CD4-positive, alpha-beta T cell treated with Interleukin-15 for 1 hour (primary cell): ENCODE results near the gene PODXL2.
"Not testable (repeated sequence)": the region's sequence is repeated elsewhere in the genome, so short reads cannot be mapped to it uniquely, and the experiment has no call there.

Experiments
- DNase-seq: peaks from one replicate; pipeline ENCODE4 v3.0.0-alpha.2; 2020

Gene PODXL2

DNA sequence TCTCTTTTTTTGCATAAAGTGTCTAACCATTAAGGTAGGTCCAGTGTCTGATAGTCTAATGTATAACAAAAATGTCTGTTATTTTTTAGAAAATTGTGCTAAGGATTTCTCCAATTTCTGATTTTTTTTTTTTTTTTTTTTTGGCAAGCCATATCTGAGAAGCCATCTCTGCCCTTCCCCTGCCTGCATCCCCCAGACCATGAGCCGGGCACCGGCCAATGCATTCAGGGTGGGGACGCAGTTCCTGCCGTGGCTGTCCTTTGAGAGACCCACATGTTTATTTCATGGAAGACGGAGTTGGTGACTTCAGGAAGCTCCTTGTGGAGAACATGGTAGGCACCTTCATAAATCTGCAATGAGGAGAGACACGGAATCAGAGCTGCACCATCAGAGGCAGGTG, 63.0 kb downstream of the PODXL2 start:
- no peak for DNase-seq

DNA sequence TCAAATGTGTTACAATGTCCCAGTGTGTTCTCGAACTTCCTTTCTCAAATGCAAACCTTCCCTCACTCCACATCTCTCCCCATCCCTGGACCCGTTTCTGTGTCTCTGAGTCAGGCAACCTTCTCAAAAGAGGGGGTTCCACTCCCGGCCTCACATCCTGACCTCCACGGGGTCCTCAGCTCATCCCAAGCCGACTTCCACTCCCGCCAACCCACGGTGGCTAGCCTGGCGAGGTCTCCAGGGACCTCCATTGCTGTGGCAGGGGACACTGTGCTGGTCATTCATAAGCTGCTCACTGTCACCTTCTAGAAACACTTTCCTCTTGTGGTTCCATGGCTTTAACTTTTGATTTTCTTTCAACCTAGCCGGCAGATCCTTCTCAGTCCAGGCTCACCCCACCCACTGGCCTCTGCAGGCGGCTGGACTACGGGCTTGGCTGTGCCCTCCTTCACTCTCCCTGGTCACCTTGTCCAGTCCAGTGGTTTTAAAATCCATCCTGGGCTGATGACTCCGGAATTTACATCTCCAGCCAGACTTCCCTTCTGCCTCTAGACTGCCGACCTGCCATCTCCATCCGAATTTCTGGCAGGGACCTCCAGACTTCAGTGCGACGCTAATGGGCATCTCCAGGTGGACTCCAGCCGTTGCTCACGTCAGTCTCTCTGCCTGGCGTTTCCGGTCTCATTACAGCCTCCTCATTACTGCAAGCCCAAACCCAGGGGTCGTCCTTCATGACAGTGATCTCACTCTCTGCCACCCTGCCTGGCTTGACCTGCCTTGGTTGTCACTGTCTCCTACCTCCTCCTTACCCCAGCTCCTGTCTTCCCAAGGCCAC, 63.7 kb downstream of the PODXL2 start:
- DNase-seq = no peak

DNA sequence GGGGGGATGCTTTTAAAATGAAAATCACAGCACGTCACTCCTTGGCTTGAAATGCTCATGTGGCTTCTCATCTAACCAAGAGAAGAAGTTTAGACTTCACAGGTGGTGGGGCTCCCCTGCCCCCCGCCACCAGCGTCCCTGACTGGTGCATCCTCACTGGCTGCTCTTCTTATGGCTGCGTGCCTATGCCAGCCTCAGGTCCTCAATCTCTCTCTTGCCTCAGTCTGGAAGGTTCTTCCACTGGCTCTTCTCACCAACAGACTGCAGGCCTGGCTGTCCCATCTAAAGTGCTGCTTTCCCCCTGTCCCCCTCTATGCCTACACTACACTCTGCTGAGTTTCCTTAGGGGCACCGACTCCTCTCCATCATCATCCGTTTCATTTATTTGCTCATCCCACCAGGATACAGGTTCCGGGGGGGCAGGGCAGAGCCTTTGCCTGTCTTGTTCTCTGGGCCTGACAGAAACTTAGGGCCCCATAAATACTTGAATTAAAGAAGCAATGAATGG, 64.4 kb downstream of the PODXL2 start:
- no peak for DNase-seq

DNA sequence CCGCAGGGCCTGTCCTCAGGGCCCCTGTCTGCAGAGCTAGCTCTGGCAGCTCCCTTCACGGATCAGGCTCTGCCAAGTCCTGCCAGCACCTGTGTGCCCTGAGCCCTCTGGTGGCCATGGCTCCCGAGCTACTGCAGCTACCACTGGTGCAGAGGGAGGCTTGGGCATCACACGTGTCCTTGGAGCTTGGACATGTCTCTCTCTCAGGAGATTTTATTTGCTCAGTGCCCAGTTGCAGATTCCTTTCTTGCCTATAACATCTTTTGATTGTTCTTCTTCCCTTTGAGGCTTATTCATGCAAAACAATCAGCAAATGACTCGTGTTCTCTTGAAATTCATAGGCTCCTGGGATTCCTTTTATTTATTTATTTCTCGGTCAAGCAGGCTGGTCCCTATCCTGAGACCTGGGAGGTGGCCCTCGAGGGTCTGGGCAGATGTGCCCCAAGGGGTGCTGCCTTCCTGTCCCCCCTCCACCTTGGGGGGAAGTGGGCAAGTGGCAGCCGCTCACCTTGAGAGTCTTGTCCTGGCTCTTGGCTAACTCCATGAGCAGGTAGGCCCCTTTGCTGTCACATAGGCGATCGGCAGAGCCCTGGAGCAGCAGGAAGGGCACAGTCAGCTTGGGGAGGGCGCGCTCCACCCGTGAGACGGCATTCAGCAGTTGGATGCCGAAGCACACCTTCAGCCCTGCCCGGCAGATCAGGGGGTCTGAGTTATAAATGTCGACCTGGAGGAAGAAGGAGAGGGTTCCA, 65.7 kb downstream of the PODXL2 start:
- DNase-seq = peak; percentile 53

DNA sequence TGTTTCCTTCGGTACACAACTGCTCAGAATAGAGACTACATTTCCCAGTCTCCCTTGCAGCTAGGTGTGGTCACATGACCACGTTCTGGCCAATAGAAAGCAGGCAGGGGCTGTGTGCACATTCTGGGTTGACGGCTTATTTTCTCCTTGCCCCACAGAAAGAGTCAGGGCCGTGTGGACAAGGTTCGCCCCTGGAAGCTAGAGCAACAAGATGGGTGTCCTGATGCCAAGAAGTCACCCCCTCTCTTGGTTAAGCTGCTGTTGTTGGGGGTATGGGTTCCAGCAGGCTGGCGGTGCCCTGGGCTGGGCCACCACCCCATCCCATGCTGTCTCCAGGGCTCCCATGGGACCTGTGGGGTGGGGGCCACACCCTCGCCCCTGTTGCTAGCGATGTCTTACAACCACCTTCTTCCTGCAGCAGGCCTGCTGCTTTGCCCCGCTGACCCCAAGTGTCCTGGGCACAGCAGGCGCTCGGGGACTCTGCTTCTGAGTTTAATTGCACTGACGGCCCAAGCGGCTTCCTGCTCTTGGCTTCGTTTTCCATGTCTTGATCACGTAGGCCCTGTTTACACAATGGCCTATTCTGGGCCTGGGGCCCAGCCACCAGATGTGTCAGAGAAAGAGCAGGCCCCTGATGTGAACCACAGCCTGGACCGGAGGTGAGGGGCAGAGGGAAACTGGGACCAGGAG, 68.7 kb downstream of the PODXL2 start:
- peak; percentile 61 for DNase-seq

DNA sequence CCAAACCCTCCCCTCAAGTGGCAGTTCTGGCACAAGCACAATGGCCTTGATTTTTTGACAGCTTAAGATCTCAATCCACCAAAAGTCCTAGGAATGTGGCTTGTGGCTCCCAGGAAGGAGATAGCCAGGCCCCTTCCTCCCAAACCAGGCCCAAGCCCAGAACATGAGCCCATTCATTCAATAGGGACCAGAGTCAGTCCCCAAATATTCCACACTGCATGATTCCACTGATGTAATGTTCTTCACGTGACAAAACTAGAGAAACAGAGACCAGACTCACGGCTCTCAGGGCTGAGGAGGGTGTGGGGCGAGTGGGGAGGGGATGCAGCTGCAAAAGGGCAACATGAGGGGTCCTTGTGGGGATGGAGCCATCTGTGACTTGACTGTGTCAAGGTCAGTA, 69.3 kb downstream of the PODXL2 start:
- DNase-seq = no peak

DNA sequence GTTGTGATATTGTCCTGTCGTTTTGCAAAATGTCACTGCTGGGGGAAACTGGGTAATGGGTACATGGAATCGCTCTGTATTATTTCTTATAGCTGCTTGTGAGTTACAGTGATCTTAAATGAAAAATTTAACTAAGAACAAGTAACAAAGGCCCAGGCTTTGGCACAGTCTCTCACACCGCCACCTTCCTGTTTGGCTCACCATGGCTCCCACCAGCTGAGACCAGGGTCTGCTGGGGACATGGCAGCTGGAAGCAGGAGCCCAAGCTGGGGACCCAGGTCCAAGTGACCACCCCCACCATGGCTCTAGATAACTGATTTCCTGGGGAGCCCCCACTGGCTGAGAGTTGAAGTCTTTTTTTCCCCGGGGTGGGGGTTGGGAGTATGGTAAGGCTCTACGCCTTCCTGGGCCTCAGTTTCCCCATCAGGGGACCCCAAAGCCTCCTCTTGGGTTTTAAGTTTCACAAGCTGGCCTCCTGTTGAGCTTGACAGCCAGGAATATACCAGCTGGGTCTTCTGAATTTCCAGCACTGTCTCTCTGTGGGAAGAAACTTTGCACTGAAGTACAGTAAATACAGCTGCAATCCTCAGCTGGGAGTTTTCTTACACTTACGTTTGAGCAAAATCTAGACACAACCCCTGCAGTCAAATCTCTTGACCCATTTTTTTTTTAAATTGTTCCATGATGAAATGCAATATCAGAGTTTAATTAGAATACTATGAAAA, 69.9 kb downstream of the PODXL2 start:
- DNase-seq = no peak

DNA sequence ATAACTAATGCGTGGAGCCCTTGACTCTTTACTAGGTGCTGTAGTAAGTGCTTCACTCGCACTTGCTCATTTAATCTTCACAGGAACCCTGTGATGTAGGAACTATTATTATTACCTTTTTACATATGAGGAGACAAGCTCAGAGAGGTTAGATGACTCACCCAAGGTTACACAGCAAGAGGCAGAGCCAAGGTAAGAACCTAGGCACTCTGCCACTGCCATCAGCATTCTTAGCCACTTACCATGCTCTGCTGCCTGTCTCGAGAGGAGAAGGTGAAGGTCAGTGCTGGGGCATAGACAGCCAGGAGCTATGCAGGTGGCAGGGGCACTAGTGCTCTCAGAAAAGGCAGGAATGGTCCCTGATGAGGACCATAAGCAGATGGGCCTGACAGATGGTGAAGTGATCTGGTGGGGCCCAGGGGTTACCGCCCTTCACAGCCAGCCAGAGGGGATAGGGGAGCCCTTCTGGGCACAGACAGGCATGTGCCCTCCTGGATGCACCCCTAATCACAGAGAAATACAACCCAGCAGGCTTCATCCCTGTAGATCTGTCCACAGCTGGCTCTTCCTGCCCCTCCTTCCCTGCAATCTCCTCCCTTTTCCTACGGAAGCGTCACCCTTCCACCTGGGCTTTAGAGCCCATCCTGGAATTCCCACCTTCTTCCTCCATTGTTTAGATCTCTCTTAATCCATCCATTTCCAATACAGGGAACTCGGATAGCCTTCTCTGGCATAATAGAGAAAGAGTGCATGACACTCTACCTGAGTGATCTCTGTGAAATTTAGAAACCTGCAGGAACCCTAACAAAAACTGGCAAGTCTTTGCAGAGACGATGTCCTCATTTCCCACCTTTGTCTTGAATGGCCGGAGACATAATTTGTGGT, 70.7 kb downstream of the PODXL2 start:
- peak; percentile 7 for DNase-seq

DNA sequence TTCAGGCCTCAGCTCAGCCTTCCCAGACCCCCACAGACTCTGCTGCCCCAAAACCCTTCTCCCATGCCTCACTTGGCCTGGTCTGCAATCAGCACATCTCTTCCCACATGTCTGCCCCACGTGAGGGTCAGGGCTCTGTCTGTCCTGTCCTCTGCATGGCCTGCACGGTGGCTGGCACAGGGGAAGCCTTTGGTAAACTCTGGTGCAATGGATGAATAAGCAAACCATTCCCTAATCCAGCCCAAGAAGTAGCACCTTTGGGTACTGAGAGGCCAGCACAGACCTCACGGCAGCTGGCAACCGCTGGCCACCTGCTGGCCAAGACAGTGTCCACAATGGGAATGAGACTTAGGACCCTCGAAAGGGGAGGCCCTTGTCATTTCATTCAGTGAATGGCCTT, 71.4 kb downstream of the PODXL2 start:
- DNase-seq = no peak

DNA sequence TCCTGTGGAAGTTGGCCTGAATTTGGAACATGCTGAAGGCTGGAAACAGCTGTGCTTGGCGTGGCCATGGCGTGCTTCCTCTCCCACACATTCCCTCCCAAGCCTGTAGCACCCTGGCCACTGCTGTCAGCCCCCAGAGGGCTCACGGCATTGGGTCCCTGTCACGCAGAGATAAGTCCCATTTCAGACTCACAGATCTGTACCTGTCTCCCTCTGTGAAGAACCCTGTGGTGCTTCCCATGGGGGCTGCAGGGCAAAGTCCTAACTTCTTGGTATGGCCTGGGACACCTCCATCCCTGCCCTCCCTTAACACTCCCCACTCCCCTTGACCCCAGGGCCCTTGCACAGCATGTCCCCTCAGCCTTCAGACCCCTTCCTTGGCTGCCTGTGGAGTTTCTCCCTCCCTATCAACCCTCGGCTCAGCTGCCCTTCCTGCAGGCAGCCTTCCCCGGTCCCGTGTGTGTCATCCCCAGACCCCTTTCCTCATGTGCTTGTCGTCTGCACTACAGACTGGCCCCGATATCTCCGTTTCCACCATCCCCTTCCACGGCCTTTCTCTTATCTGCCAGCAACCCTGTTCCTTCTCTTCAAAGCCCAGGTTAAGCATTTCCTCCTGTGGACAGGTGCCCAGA, 72.4 kb downstream of the PODXL2 start:
- DNase-seq = no peak

DNA sequence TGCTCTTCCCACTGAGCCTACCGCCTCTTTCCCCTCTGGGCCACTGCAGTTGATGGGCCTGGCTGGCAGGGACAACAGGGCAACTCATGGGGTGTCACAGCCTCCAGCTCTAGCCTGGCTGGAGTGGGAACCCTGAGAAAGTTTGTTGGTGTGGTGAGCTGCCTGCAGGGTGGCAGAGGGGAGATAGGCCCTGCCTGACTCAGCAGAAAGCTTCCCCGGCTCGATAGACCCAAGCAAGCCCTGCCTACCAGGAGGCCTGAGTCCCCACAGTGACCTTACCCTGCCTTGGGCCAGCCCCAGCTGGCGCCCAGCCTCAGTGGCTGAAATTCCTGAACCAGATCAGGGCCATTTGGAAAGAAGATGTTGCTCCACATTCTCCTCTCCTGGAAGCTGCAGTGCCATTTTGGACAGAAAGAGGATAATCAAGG, 73.2 kb downstream of the PODXL2 start:
- no peak for DNase-seq

DNA sequence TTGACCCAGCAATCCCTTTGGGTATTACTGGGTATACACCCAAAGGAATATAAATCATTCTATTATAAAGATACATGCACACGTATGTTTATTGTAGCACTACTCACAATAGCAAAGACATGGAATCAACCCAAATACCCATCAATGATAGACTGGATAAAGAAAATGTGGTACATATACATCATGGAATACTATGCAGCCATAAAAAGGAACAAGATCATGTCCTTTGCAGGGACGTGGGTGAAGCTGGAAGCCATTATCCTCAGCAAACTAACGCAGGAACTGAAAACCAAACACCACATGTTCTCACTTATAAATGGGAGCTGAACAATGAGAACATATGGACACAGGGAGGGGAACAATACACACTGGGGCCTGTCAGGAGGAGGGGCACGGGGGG, 75.9 kb downstream of the PODXL2 start:
- not testable (repeated sequence) for DNase-seq

DNA sequence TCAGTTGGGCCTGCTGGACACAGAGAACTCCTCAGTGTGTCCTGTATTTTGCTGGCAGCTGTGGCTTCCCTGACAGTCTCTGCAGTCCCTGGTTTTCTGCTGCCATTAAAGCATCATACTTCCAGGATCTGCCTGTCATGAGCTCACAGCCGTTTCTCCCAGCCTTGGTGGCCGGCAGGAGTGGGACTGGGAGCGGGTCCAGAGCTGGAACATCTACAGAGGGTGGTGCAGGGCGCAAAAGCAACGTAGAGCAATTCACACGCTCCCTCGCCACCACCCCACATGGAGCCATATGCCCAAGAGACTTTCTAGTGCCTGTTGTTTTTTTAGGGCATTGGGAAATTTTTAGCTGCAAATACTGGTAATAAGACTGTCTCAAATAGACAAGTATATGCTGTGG, 77.3 kb downstream of the PODXL2 start:
- no peak for DNase-seq

DNA sequence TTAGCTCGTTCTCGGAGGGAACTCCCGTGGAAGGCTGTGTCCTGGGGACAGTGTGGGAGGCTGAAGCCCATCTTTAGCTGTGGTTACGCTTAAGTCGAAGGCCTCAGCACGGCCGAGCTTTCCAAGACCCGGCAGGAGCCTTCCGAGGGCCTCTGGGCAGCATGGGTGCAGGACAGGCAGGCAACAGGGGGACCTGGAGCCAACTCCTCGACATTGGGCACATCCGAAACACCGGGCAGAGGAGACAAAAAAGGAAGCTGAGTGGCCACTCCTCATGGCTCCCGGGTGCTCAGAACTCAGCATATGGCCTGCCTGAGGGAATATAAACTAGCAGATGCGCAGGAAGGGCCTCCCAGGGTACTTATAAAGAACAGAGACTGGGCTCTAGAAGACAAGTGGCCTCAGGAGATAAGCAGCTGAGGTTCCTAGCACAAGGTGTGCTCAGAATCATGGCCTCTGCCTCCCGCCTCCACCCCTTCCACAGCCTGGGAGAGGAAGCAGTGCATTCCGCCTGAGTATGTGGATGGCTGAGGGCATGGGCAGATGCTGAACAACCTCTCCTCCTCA, 77.9 kb downstream of the PODXL2 start:
- DNase-seq = no peak

DNA sequence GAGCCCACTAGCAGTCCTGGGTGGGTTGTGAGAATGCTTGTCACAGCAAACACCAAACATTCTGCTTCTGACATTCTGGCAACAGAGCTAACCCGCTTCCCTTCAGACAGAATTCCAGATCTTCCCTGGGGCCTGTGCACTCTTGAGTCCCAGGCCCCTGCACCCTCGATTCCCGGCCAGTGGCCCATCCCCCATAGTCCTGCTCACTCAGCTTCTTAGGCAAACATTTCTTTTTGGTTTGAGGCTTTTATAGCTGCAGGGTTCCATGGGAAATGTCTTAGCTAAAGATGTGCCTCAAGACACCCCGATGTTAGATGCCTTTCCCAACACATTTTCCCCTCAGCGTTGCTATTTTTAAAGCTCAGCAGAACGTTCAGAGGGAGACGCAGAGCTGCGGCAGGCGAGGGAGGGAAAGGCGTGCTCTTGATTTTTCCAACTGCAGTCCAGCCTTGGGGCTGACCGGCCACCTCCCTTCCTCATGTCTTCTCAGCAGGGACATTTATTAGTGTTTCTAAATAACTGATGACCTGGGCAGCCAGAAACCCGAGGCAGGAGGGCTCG, 78.9 kb downstream of the PODXL2 start:
- no peak for DNase-seq

DNA sequence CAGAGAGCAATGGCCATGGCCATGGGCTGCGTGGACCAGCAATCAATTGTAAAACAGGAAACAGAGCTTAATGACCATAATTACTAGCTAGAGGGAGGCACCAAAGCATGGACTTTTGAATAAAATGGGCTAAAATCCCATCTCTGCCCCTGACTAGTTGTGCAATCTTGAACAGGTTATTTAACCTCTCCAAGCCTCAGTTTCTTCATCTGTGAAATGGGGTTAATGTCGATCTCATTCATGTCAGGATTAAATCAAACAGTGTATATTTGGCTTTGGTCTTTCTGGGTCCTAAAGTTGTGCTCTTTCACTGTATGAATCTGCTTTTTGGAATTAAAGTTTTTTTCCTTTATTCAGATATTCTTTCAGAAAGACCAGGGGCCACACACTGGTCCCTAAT, 79.9 kb downstream of the PODXL2 start:
- no peak for DNase-seq

DNA sequence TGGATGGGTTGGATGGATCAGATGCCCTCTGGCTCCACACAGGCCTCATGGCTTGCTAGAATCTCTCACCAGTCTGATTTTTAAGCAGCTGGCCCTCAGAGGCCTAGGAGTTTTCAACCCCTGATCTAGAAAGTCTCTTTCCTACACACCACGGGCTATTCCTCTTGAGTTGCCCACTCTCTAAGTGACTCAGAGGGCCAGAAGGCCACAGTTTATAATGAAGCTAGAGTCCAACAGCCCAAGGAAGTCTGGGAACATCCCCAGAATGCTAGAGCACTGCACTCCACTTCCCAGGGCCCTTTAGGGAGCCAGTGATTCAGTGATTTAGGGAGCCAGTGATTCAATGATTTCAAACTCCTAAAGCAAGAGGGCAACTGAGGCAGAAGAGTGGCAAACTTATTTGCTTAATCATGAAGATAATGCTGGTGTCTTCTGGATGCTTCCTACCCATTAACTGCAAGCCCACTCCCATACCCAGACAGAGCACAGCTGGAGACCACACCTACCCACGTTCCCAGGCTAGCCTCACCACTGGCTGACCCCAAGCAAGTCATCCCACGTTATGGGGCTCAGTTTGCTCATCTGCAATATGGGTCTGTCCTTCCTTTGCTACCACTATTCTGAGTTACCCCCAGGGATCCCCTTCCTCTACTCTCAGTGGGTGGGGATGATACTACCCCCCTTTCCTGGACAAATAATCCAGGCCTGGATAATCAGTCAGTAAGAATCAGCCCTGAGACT, 80.5 kb downstream of the PODXL2 start:
- DNase-seq = no peak

DNA sequence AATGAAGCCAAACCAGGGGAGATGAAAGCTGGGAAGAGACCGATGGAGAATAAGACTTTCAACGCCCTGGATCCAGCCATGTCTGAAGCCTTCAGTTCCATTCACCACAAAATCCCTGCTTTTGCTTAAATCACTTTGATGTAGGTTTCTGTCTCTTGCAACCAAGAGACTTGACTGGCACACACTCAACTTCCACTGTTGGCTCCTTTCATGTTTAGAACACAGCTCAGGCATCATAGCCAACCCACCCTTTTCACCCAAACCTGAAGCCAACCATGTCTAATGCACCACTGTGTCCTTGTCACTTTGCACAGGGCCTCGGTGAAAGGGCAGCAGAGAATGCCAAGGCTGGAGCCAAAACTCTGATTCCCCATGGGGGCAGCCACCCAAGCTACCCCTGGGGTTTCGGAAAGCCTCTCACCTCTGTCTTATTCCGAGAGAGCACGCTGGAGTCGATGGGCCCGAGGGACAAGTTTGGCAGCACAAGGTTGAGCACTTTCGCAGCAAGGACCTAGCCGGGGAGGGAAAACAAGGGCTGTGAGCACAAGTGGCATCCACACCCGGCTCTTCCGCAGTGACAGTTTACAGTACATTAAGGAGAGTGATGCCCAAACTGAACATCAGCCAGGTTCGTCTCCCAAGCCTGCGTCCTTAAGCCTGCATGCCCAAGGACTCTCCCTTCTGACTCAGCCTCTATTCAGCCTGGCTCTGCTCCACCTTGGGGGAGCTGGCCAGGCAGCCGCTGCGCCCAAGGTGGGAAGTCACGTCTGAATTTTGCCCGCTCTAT, 81.4 kb downstream of the PODXL2 start:
- no peak for DNase-seq
